Measurements from ENCODE around the gene CBFA2T2. TPM values are rescaled to one million over a fixed set of nuclear protein-coding genes. Genes with fewer than 3 reads are reported as not detected.

CBFA2T2 gene
- polyA plus RNA-seq, 3 donors = 1.7 to 9.7 (median 4.9) TPM

GRCh38 chr20:33556246-33556645, 66.3 kb downstream of the CBFA2T2 start:
- H2AFZ ChIP-seq (ENCODE audit: insufficient read depth, low read depth, low read length, poor library complexity, severe bottlenecking) = no peak overlapping the region
- no peak overlapping the region for H3K4me3 Mint-ChIP-seq
- peaks cover 0 to 2% (median 0%) of the 10 kb centered on the region in 7 donors for H3K9me3 Mint-ChIP-seq
- intact Hi-C loops (cut with micrococcal nuclease) = no loop called here
- no peak overlapping the region for H3K9ac ChIP-seq (ENCODE audit: insufficient read depth, low read length, poor library complexity, severe bottlenecking)
- no peaks in the 10 kb centered on the region for H4K20me1 ChIP-seq (ENCODE audit: insufficient read depth, low read length)
- no peak overlapping the region for H3K27ac ChIP-seq (ENCODE audit: low read depth in 1 of 2, low read length in 2 of 2)
- H3K4me3 ChIP-seq (replicated peaks in 1 of 3; ENCODE audit: low read depth in 2 of 3, low read length in 3 of 3) = no peak overlapping the region
- no peaks in the 10 kb centered on the region for H3K79me2 ChIP-seq (ENCODE audit: insufficient read depth, low read length)
- peaks cover 0 to 4% of the 10 kb centered on the region in 2 donors for H3K36me3 ChIP-seq (replicated peaks in 1 of 2; ENCODE audit: control insufficient read depth in 1 of 2, insufficient read depth in 2 of 2, low read length in 2 of 2)
- H3K27ac Mint-ChIP-seq = peak overlapping the region in 1 of 7 donors; percentile 66
- H3K27me3 Mint-ChIP-seq (ENCODE audit: low read depth in 3 of 3) = no peaks in the 10 kb centered on the region
- H3K4me1 Mint-ChIP-seq = peaks cover 10% of the 10 kb centered on the region
- peaks cover 21 to 34% of the 10 kb centered on the region in 2 donors for H3K36me3 Mint-ChIP-seq
- no peak for DNase-seq
- no peak for TF ChIP-seq CTCF (IDR thresholded peaks at IDR 0.05)
- no peak overlapping the region for H3K4me2 ChIP-seq (replicated peaks; ENCODE audit: extremely low read depth, low read length, poor library complexity, severe bottlenecking)
- WGBS (ENCODE audit: insufficient coverage) = no CpG with 5 or more reads among the region's 3 CpGs
- no peaks in the 10 kb centered on the region for H3K4me1 ChIP-seq (ENCODE audit: control insufficient read depth in 1 of 2, insufficient read depth in 2 of 2, low read length in 2 of 2)
- H3K27me3 ChIP-seq (ENCODE audit: control insufficient read depth in 2 of 2, insufficient read depth in 2 of 2, low read length in 2 of 2) = no peaks in the 10 kb centered on the region
- no peaks in the 10 kb centered on the region for H3K9me3 ChIP-seq (replicated peaks in 1 of 2; ENCODE audit: control insufficient read depth in 1 of 2, insufficient read depth in 1 of 2, low read length in 2 of 2)

- no peak overlapping the region for H2AFZ ChIP-seq (ENCODE audit: insufficient read depth, low read depth, low read length, poor library complexity, severe bottlenecking)
- Mint-ChIP-seq H3K4me3 (no peak overlapping the region), H3K4me1 (peaks cover 8% of the 10 kb centered on the region), H3K27ac (no peak overlapping the region), H3K36me3 (peaks cover 16 to 26% of the 10 kb centered on the region in 2 donors), H3K27me3 (ENCODE audit: low read depth in 3 of 3) (no peaks in the 10 kb centered on the region), H3K9me3 (peaks cover 0 to 2% (median 0%) of the 10 kb centered on the region in 7 donors)
- DNase-seq = no peak
- no peak overlapping the region for H3K9ac ChIP-seq (ENCODE audit: insufficient read depth, low read length, poor library complexity, severe bottlenecking)
- H3K9me3 ChIP-seq (replicated peaks in 1 of 2; ENCODE audit: control insufficient read depth in 1 of 2, insufficient read depth in 1 of 2, low read length in 2 of 2) = no peaks in the 10 kb centered on the region
- H3K79me2 ChIP-seq (ENCODE audit: insufficient read depth, low read length) = no peaks in the 10 kb centered on the region
- H3K4me2 ChIP-seq (replicated peaks; ENCODE audit: extremely low read depth, low read length, poor library complexity, severe bottlenecking) = no peak overlapping the region
- no peaks in the 10 kb centered on the region for H3K27me3 ChIP-seq (ENCODE audit: control insufficient read depth in 2 of 2, insufficient read depth in 2 of 2, low read length in 2 of 2)
- TF ChIP-seq CTCF (IDR thresholded peaks at IDR 0.05) = no peak
- no peaks in the 10 kb centered on the region for H3K4me1 ChIP-seq (ENCODE audit: control insufficient read depth in 1 of 2, insufficient read depth in 2 of 2, low read length in 2 of 2)
- WGBS (ENCODE audit: insufficient coverage) = 100% methylated on average over 2 of the region's 9 CpGs
- H3K36me3 ChIP-seq (replicated peaks in 1 of 2; ENCODE audit: control insufficient read depth in 1 of 2, insufficient read depth in 2 of 2, low read length in 2 of 2) = peaks cover 0 to 4% of the 10 kb centered on the region in 2 donors
- no peaks in the 10 kb centered on the region for H4K20me1 ChIP-seq (ENCODE audit: insufficient read depth, low read length)
- H3K4me3 ChIP-seq (replicated peaks in 1 of 3; ENCODE audit: low read depth in 2 of 3, low read length in 3 of 3) = no peak overlapping the region
- intact Hi-C loops (cut with micrococcal nuclease) = no loop called here
- H3K27ac ChIP-seq (ENCODE audit: low read depth in 1 of 2, low read length in 2 of 2) = no peak overlapping the region
Observed at GRCh38 chr20:33558348-33559144, 68.7 kb downstream of the CBFA2T2 start.

All from CD14-positive monocyte (primary cell).